Limb (tissue), 2 donors: ENCODE data around the gene ACRBP.
"Not testable (repeated sequence)": the region's sequence is repeated elsewhere in the genome, so short reads cannot be mapped to it uniquely, and the experiment has no call there.

ENCODE experiments used
- DNase-seq, 2 donors: peaks; one replicate each; pipeline ENCODE4 v3.0.0-alpha.2; 2016; ENCODE audit errors: extremely low spot score in 2 of 2

ACRBP gene

DNA sequence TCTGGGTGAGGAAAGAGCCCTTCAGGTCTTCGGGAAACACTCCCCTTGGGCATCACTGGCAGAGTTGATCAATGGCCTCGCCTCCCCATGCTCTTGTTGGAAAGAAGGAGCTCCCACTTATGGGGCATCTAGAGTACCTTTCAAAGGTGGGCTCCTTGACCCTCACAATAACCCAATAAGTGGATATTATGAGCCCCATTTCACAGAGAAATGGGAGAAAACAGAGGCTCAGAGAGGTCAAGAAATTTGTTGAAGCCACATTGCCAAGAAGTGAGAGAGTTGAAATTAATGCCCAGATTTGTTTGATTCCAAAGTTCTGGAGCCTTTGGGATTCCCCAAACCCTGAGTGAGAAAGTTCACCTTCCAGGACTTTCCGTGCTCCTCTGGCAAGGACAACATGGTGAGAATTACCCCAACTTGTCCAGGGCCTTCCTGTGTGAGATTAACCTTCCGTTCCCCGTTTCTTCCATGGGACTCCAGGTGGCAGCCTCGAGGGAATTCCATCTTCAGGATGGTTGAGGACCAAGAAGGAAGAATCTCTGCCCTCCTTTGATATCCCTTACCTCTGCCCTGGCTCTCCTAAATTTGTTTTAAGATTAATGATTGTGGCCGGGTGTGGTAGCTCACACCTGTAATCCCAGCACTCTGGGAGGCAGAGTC is 32.6 kb downstream of the ACRBP start:
- no peak for DNase-seq

DNA sequence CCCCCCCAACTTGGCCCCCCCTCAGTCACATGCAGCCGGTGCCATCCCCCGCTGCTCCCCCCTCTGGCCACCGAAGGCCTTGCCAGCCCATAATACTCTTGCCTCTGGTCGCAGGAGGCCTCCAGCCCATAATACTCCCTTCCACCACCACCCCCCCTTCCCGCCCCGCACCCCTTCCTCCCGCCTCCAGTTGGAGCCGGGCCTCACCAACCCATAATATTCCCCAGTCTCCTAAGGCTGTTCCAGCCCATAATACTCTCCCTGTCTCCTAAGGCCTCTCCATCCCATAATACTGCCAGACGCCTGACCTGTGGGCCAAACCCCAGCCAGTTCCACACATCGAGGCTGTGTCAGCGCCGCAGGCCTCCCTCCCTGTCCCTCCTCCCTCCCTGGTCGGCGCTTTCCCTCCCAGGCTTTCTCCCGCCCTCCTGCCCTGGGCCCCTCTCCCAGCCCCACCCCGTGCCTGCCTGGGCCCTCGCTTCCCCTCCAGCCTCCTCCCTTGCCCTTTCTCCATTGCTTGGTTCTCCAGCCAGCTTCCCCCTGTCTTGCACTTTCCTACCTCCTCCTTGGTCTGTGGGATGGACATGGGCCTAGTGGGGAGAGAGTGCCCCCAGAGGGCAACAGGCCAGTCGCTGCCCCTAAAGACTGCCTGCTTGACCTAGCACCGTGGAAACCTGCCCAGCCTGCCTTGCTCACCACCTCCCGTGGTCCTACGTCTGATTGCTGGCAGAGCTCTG is 33.3 kb downstream of the ACRBP start:
- DNase-seq, result peak; percentile 95 to 96

DNA sequence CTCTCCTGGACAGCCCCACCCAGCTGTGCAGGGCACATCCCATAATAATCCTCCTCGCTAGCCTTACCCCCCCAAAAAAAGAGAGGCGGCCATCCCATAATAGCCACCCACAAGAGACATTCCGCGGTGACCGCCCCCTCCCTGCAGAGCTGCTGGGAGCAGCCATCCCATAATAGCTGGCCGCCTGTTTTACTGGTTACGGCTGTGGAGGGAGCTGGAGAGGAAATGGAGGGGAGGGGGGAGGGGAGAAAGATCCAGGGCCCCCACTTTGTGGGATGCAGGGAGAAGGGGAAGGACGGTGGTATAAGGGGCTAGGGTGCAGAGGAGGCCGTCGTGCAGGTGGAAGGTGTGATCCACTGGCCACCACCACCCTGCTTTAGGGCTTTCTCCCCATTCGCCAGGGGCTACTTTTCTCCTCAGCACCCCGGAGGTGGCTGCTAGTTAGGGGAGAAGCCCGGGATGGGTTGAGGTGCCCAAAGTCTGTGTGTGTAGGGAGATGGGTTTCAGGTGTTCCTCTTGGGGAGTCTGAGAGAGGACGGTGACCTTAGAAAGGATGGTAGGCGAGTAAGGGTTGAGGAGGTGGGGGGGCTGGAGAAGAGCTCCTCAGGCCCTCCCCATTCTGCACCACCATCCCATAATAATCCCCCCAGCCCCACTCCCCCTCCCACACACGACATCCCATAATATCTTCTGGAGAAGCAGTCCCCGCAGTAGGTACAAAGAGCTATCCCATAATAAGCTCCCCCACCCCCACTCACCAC is 34.0 kb downstream of the ACRBP start:
- peak; percentile 85 to 87 for DNase-seq

DNA sequence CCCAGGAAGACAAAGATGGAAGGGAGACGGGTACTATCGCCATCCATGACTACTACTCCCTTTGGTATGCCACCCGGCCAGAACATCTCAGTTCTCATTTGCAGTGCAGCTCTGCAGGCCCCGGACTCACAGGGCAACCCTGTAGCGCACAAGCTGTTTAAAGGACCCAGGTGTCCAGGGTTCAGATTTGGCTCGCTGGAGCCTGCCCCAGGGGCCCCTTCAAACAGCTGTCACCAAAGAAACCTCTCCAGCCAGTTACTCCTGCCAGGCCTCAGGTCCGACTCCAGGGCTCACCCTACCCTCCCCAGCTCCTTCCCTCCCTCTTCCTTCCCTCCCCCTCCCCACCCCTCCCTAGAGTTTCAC is 34.6 kb downstream of the ACRBP start:
- no peak for DNase-seq

DNA sequence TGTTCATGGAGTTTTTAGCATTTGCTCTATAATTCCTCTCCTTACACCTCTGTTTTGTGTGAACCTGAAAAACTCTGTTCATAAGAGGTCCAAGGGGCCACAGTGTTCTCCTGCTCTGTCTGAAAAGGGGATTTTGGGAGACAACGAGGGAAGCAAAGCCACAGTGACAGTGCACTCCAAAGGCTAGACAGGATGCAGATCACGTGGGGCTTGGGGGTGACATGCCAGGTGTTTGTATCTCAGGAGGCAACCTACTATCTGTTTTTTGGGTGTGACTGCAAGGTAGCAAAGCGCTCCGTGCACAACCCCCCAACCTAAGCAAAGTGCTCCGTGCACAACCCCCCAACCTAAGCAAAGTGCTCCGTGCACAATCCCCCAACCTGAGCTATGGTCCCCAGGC is 35.0 kb downstream of the ACRBP start:
- no peak for DNase-seq

DNA sequence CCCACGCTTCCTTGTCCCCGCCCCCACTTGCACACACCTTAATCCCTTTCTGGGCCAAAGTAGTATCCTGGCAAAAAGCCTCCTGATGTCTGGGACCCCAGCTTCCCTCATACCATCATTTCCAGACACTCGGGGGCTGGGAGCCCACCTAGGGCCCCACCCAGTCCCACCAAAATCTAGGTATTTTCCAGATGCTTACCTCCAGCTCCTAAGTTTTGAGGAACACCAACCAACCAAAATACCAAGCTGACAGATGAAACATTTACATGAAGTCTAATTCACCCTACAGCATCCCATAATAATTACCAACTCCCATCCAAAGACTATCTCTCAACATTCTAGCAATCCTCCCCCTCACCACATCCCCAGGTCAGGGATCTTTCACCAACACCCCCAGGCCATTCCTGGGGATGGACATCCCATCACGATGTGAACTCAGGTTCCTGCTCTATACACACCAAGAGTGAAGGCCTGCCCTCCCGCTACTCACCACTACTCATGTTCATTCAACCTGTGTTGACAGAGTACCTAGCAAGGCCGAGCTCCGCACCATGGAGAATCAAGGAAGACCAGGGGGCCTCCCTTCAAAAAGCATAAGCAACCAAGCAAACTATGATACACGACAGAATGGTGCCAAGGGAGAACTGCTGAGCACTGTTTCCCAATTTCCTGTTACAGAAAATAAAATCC is 38.5 kb downstream of the ACRBP start:
- DNase-seq, result no peak

DNA sequence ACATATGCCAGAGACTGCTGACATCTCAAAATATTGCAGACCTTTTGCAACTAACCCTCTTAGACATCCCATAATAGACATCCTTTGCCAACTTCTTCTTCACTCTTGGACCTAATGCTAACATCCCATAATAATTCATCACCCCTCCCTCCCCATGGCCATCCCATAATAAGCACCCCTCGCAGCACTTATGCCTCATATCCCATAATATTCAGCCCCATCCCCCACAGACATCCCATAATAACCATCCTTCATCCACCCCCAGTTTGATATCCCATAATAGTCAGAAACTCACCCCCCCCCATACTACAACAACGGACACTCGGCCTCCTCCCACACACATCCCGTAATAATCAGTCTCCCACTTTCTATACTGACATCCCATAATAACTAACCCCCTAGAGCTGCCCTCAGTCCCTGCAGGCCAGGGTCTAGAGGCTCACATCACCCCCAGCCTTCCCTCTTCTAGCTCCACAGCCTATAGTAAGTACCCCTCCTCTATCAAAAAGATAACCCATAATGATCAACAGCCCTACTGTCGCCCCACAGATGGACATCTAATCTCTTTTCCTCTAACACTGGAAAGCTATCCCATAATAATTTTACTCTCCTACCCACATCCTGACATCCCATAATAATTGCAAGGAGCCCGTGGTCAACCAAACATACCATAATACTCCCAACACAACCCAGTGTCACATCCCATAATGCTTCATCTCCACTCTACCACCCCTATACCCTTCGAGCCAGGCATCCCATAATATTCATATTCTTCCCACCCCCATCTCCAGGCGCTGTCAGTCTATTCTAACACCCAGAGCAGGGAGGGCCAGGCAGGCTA is 39.3 kb downstream of the ACRBP start:
- DNase-seq, result peak; percentile 68 to 71

DNA sequence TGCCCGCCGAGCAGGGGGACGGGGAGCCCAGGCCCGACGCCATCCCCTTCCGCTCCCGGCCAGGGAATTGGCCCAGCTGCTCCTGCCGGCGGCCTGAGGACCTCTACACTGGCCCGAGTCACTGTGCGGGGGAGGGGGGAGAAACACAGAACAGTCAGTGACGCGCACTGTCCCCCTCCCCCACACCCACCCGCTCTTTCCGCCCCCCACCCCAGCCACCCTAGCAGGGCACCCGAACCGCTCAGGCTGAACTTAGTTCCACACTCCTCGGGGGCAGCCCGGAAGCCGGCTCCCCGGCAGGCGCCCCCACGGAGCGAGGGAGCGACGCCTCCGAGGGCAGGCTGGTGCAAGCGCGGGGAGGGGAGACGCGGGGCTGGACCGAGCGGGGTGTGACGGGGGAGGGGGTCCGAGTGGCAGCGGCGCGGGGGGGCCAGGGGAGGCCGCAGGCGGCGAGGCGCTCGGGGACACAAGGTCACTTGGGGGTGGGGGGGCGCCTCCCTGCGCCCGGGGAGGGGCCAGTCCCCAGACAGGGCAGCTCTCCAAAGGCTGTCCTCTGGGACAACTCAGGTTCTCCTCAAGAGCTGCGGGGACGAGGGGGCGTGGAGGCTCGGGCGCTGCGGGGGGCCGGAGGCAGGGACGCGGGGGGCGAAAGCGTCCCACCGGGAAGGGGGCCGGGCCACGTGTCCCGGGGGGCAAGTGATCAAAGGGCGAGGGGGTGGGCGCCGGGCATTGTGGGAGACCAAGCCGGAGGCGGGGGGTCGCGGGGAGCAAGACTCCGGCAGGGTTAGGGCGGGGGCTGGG is 40.7 kb downstream of the ACRBP start:
- peak in 1 of 2 donors; percentile 77 for DNase-seq

DNA sequence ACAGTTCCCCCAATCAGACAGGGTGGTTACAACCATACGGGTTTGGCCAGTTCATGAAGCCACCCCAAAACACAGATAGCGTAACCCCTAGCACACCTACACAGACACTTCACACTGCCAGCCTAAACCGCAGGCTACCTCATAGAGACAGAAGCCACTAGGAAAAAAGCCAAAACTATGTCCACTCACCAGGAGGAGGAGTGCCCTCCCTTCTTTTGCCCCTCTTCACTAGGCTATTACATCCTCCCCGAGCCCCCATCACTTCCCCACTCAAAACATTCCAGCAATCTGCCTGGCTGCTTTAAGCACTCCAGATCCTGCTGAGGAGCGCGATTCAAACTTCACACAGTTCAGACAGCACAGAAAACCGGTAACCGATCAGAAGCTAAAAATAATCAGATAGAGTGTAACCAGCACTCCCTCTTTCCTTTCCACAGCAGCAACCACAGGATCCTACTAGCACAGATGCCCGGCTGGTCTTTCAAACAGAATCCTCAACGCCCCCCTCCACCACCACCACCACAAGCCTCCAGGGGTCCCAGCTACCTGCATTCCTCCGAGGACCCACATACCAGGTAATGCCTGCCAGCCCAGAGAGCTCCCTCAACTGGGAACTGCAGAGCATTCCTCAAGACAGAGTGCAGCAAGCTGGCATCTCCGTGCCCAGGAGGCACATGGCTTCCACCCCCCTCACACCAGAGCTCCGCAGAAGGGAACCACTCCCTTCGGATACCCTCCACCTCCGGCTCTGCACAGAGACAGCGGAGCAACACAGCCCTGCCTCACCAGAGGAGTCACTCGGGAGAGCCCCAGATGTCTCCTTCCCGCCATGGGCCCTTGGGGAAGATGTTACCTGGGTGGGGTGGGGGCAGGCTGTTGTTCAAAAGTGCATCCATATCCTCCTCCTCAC is 41.6 kb downstream of the ACRBP start:
- no peak for DNase-seq

DNA sequence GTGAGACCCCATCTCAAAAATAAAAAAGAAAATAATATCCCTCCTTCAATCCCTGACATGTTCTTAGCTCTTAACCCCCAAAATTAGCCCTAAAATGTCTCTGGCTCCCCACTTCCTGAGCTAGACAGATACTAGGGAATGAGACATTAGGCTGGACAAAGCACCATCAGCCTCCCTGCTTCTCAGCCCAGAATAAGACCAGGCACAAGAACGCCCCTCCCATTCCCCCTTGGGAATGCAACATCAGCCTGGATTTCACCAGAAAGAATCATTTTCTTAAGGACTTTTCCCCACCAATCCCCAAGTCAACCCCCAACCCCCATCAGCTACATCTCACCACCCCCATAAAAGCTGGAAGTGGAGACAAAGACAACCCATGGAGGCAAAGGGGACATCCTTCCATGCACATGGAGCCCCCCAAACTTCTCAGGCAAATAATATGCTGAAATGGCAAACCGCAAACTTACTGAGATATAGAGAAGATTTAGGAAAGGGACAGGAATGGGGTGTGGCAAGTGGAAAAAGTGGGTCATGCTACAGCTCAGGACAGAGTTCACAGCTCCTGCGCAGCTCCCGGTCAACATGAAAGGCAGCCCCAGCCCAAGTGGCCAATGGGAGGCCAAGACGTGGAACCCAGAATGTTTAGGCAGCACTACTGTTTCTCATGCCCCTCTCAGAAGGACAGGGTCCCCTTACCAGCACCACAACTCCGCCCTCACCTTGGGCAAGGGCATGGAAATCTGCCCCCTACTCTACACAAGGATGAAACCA is 42.8 kb downstream of the ACRBP start:
- DNase-seq, result no peak

DNA sequence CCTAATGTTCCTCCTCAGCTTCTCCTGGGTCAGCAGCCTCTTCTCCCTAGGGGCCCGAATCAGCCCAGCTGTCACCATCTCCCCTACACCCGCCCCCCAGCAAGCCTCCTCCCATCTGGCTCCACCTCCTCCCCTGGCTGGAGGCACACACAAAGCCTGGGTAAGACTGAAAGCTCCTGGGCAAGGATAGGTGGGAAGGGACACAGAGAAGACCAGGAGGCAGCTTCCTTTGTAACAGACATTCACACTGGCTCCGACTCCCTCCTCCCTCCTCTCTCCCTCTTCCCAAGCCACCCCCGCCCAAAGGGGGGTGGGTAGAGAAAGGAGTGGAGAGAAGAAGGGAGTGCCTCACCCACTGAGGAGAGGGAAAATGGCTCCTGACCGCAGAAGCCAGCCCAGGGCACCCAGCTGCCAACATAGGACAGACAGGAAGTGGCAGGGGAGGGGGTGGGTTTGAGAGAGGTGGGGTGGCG is 44.1 kb downstream of the ACRBP start:
- no peak for DNase-seq

DNA sequence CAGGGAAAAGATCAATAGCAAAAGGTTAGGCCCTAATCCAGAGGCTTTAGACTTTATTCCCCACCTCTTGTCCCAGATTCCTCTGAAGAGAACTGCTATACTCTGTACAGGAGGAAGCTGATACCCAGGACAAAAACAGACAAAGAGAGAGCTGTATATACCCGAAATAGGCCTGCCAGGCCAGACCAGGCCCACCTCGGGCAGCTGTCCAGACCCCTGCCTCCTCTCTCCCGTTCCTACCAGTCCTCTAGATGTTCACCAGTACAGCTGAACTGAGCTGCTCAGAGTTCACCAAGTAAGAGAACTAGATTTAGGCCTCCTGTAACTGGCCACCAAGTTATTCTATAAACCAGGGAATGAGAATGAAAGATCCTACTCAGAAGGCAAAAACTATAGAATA is 44.7 kb downstream of the ACRBP start:
- no peak for DNase-seq

DNA sequence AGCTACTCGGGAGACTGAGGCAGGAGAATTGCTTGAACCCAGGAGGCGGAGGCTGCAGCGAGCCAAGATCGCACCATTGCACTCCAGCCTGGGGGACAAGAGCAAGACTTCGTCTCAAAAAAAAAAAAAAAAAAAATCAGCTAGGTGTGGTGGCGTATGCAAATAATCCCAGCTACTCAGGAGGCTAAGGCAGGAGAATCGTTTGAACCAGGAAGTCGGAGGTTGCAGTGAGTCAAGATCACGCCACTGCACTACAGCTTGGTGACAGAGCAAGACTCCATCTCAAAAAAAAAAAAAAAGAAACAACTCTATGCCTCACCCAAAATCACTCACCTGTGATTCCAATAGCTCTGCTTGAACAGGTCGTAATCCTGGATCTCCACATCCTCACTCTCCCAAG is 51.6 kb downstream of the ACRBP start:
- not testable (repeated sequence) for DNase-seq

DNA sequence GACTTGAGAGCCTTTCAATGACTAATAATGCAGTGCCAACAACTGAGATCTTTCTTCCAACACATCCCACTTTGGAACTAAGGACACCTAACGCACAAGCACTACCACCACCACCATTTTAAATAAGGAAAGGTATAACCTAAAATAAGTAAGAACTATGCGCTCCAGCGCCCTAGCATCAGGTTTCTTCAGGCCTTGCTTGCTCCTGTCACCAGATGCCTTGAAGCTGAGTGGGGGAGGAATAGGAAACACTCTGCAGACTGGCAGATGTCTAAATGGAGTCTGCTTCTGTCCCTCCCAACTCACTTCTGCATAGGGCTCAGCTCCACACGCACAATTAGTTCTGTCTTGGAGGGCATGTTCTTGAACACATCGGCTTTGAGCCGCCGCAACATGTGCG is 55.1 kb downstream of the ACRBP start:
- DNase-seq, result no peak
